GM21367 (cell line): ENCODE data around the gene LRGUK.
"Not testable (repeated sequence)": the region's sequence is repeated elsewhere in the genome, so short reads cannot be mapped to it uniquely, and the experiment has no call there.

Experiments used
- ATAC-seq: cut with Tn5 transposase; IDR thresholded peaks from one replicate; pipeline ENCODE4 v1.9.1; 2021; ENCODE audit not compliant: unreplicated experiment

Gene LRGUK

GRCh38 chr7:134245253-134245652, 118.1 kb downstream of the LRGUK start:
- ATAC-seq: no peak

- no peak for ATAC-seq
Observed at GRCh38 chr7:134246347-134246746, 119.2 kb downstream of the LRGUK start.

GRCh38 chr7:134246761-134247160, 119.6 kb downstream of the LRGUK start:
- ATAC-seq: no peak

GRCh38 chr7:134248196-134248595, 121.1 kb downstream of the LRGUK start:
- ATAC-seq: no peak

GRCh38 chr7:134254311-134254710, 127.2 kb downstream of the LRGUK start:
- ATAC-seq: no peak

- no peak for ATAC-seq
Observed at GRCh38 chr7:134255814-134256213, 128.7 kb downstream of the LRGUK start.

GRCh38 chr7:134262322-134262721, 135.2 kb downstream of the LRGUK start:
- ATAC-seq: no peak

- ATAC-seq: no peak
Observed at GRCh38 chr7:134276951-134277350, 149.8 kb downstream of the LRGUK start.

- no peak for ATAC-seq
Observed at GRCh38 chr7:134278502-134279153, 151.5 kb downstream of the LRGUK start.

GRCh38 chr7:134279336-134279735, 152.2 kb downstream of the LRGUK start:
- ATAC-seq: no peak

- no peak for ATAC-seq
Observed at GRCh38 chr7:134279898-134280297, 152.8 kb downstream of the LRGUK start.

GRCh38 chr7:134280508-134280907, 153.4 kb downstream of the LRGUK start:
- ATAC-seq: no peak

- no peak for ATAC-seq
Observed at GRCh38 chr7:134284011-134284410, 156.9 kb downstream of the LRGUK start.

GRCh38 chr7:134284952-134285351, 157.8 kb downstream of the LRGUK start:
- ATAC-seq: no peak

- no peak for ATAC-seq
Observed at GRCh38 chr7:134287916-134288659, 160.9 kb downstream of the LRGUK start.

GRCh38 chr7:134289423-134289822, 162.3 kb downstream of the LRGUK start:
- ATAC-seq: no peak

GRCh38 chr7:134289841-134290240, 162.7 kb downstream of the LRGUK start:
- ATAC-seq: no peak

- no peak for ATAC-seq
Observed at GRCh38 chr7:134290286-134290685, 163.1 kb downstream of the LRGUK start.

GRCh38 chr7:134293002-134293740, 166.0 kb downstream of the LRGUK start:
- ATAC-seq: peak; percentile 100

- ATAC-seq: not testable (repeated sequence)
Observed at GRCh38 chr7:134295982-134296381, 168.8 kb downstream of the LRGUK start.

- no peak for ATAC-seq
Observed at GRCh38 chr7:134297489-134297888, 170.3 kb downstream of the LRGUK start.
